GM12878 (cell line): ENCODE results near the gene PPM1J. TPM values are rescaled to one million over a fixed set of nuclear protein-coding genes. Genes with fewer than 3 reads are reported as not detected.

Experiments used
- ATAC-seq: fragments of 200-7000 bp; cut with Tn5 transposase; 3 replicates; pipeline ENCODE4 v1.9.1; 2020; ENCODE audit warnings: mild to moderate bottlenecking, moderate library complexity
- BruUV-seq: library from RNA; stranded (reverse); fragments of 400-500 nt; replicated peaks from 2 replicates; lab custom pipeline; 2021; lab: Mats Ljungman, UMichigan
- CTCF ChIA-PET: fragments of 300-600 bp; sonication (Branson Sonifier 250); formaldehyde crosslinking; extraction: SDS; loops from one replicate; lab custom pipeline; 2021; ENCODE audit warnings: inconsistent platforms; lab: Yijun Ruan, JAX
- POLR2A ChIA-PET: fragments of 350-600 bp; formaldehyde crosslinking; extraction: SDS; loops from one replicate; lab custom pipeline; 2021; ENCODE audit warnings: inconsistent platforms; lab: Charles Lee
- RAD21 ChIA-PET: fragments of 300-600 bp; sonication (Branson Sonifier 250); formaldehyde crosslinking; loops from one replicate; lab custom pipeline; 2023; ENCODE audit warnings: antibody characterized with exemption; ENCODE audit not compliant: unreplicated experiment; lab: Charles Lee
- SMC1A ChIA-PET: fragments of 300-600 bp; sonication (Branson Sonifier 250); formaldehyde crosslinking; loops from one replicate; lab custom pipeline; 2023; ENCODE audit not compliant: unreplicated experiment, uncharacterized antibody; lab: Charles Lee
- DNase-seq: peaks from one replicate; pipeline ENCODE4 v3.0.0-alpha.2; 2011; ENCODE audit warnings: low read depth, low spot score
- FAIRE-seq: peaks from 3 replicates; lab custom pipeline; 2011; peaks lifted over from hg19 to GRCh38; lab: Jason Lieb, UNC
- H2AFZ ChIP-seq: 2 replicates; pipeline ENCODE4 v1.6.0; 2011; ENCODE audit warnings: low read depth, low read length, control low read depth; ENCODE audit not compliant: control insufficient read depth
- H3K27ac ChIP-seq: 2 replicates; pipeline ENCODE4 v1.5.1; 2011; ENCODE audit warnings: control low read depth; ENCODE audit not compliant: control insufficient read depth, insufficient read depth
- H3K27me3 ChIP-seq, 2 experiments: replicated peaks in 1 of 2; 2 replicates each; pipeline versions ENCODE4 v1.6.0 to v1.6.1; 2011; ENCODE audit warnings: low read length in 1 of 2; ENCODE audit not compliant: control insufficient read depth in 2 of 2, insufficient read depth in 2 of 2
- H3K36me3 ChIP-seq, 2 experiments: 2 replicates each; pipeline ENCODE4 v1.5.1; 2011; ENCODE audit warnings: low read length in 1 of 2; ENCODE audit not compliant: control insufficient read depth in 2 of 2, insufficient read depth in 2 of 2
- H3K4me1 ChIP-seq: 2 replicates; pipeline ENCODE4 v1.6.1; 2011; ENCODE audit warnings: mild to moderate bottlenecking, low read length, moderate library complexity, mixed read lengths; ENCODE audit not compliant: control insufficient read depth, insufficient read depth
- H3K4me2 ChIP-seq: 2 replicates; pipeline ENCODE4 v1.6.0; 2011; ENCODE audit warnings: control low read depth; ENCODE audit not compliant: control insufficient read depth, insufficient read depth
- H3K4me3 ChIP-seq: fragments of 200-600 bp; sonication (generic); 2 replicates; pipeline ENCODE4 v1.5.1; 2016
- H3K79me2 ChIP-seq: 2 replicates; pipeline ENCODE4 v1.6.0; 2011; ENCODE audit warnings: low read length; ENCODE audit not compliant: control insufficient read depth, insufficient read depth
- H3K9ac ChIP-seq: 2 replicates; pipeline ENCODE4 v1.8.0; 2011; ENCODE audit warnings: low read length, control low read depth, mixed read lengths; ENCODE audit not compliant: control insufficient read depth, insufficient read depth
- H3K9me3 ChIP-seq: replicated peaks from 3 replicates; pipeline ENCODE4 v1.5.1; 2011; ENCODE audit warnings: mild to moderate bottlenecking, low read length; ENCODE audit not compliant: control insufficient read depth, insufficient read depth
- H4K20me1 ChIP-seq: 2 replicates; pipeline ENCODE4 v1.6.0; 2011; ENCODE audit not compliant: control insufficient read depth, insufficient read depth
- CHD1 ChIP-seq: IDR thresholded peaks from 2 replicates; pipeline ENCODE4 v1.6.1; 2012; ENCODE audit warnings: low read depth, low read length, improper control_type of control experiment
- DPF2 ChIP-seq: fragments of 450-650 bp; IDR thresholded peaks from 2 replicates; pipeline ENCODE4 v1.6.1; 2017; ENCODE audit warnings: mild to moderate bottlenecking
- EP300 ChIP-seq, 2 experiments: fragments of 150-350 bp in 1 of 2; IDR thresholded peaks; 2 replicates each; pipeline ENCODE4 v1.6.1; 2011 to 2012; ENCODE audit warnings: low read depth in 2 of 2, low read length in 2 of 2, borderline replicate concordance in 1 of 2, improper control_type of control experiment in 1 of 2, inconsistent platforms in 1 of 2; ENCODE audit not compliant: control insufficient read depth in 1 of 2
- IRF3 ChIP-seq: fragments of 450-650 bp; IDR thresholded peaks from 2 replicates; pipeline ENCODE4 v1.6.1; 2014; ENCODE audit warnings: mild to moderate bottlenecking
- MEF2B ChIP-seq: fragments of 450-650 bp; IDR thresholded peaks from 2 replicates; pipeline ENCODE4 v1.6.1; 2018; ENCODE audit warnings: mild to moderate bottlenecking, moderate library complexity; ENCODE audit not compliant: partially characterized antibody, poor library complexity, severe bottlenecking
- NFYA ChIP-seq: IDR thresholded peaks from 2 replicates; pipeline ENCODE4 v1.6.1; 2011; ENCODE audit warnings: low read depth, mild to moderate bottlenecking, low read length, improper control_type of control experiment, borderline replicate concordance
- RAD21 ChIP-seq: IDR thresholded peaks from 2 replicates; pipeline ENCODE4 v1.6.1; 2011; ENCODE audit warnings: mild to moderate bottlenecking, low read depth, low read length, moderate library complexity; ENCODE audit not compliant: insufficient read depth
- RBBP5 ChIP-seq: fragments of 200-600 bp; sonication (generic); conservative IDR thresholded peaks from 2 replicates; pipeline ENCODE4 v1.6.1; 2016
- SMC3 ChIP-seq: IDR thresholded peaks from 2 replicates; pipeline ENCODE4 v1.6.1; 2011; ENCODE audit warnings: low read length, improper control_type of control experiment, borderline replicate concordance
- SREBF2 ChIP-seq: IDR thresholded peaks from 2 replicates; pipeline ENCODE4 v1.6.1; 2012; ENCODE audit warnings: mild to moderate bottlenecking, low read length
- TAF1 ChIP-seq: IDR thresholded peaks from 2 replicates; pipeline ENCODE4 v1.6.1; 2011; ENCODE audit warnings: mild to moderate bottlenecking, low read depth, low read length, borderline replicate concordance
- TARDBP ChIP-seq: IDR thresholded peaks from 2 replicates; pipeline ENCODE4 v1.6.1; 2016; ENCODE audit warnings: borderline replicate concordance
- WRNIP1 ChIP-seq: IDR thresholded peaks from 2 replicates; pipeline ENCODE4 v1.6.1; 2011; ENCODE audit warnings: low read depth, low read length, improper control_type of control experiment, borderline replicate concordance
- ZNF207 ChIP-seq: fragments of 450-650 bp; IDR thresholded peaks from 2 replicates; pipeline ENCODE4 v1.6.1; 2014; ENCODE audit warnings: antibody characterized with exemption, mild to moderate bottlenecking, borderline replicate concordance
- WGBS: methylation state at CpG from one replicate; pipeline ENCODE4 v1.1.6; 2016; ENCODE audit warnings: low lambda C conversion rate; ENCODE audit not compliant: insufficient replicate concordance, insufficient coverage; ENCODE audit errors: missing lambda C conversion rate; 5-methylcytosine and 5-hydroxymethylcytosine counted together
- in situ Hi-C: fragments of 300-500 bp; cut with MboI; formaldehyde crosslinking; loops from 9 replicates; pipeline ENCODE4 v1.14.3; 2018; ENCODE audit warnings: mixed read lengths
- intact Hi-C: fragments of 100-400 bp; cut with micrococcal nuclease; formaldehyde crosslinking; loops from one replicate; pipeline ENCODE4 v1.14.2; 2022; ENCODE audit not compliant: unreplicated experiment
- polyA plus RNA-seq, 11 experiments: library from polyadenylated mRNA; depleted of rRNA in 4 of 11; unstranded in 6 of 11; stranded (reverse) in 5 of 11; fragments of >200 nt; fragmentation: Nextera tagmentation in 4 of 11; fragmentation: Illumina TruSeq in 1 of 11; extraction: Ambion mirVana in 4 of 11; extraction: Trizol in 1 of 11; gene quantifications; 1 replicate in 1 of 11; 2 replicates in 10 of 11; pipeline versions ENCODE4 v1.2.1 to v1.2.3, GENCODE V29; 2011 to 2016; ENCODE audit warnings: inconsistent platforms in 2 of 11, missing spikeins in 2 of 11, low read depth in 1 of 11
- total RNA-seq, 4 experiments: library from RNA; depleted of rRNA in 3 of 4; stranded (reverse); fragments of >200 nt in 3 of 4; fragmentation: Illumina TruSeq in 1 of 4; extraction: Trizol in 1 of 4; gene quantifications; 2 replicates each; pipeline versions ENCODE4 v1.2.1 to v1.2.3, GENCODE V29; 2013 to 2021
- TF ChIP-seq, protein P1 (sequence below): fragments of 450-650 bp; IDR thresholded peaks from 2 replicates; pipeline ENCODE4 v1.6.1; 2017; ENCODE audit warnings: mild to moderate bottlenecking, moderate library complexity
- TF ChIP-seq, protein P2 (sequence below): IDR thresholded peaks from 2 replicates; pipeline ENCODE4 v1.6.1; 2012; ENCODE audit warnings: low read depth, low read length, improper control_type of control experiment

PPM1J gene
- total and polyA plus RNA-seq, 10 of the 15 experiments (the other 5 are each of a cell fraction or from before 2014, with no cell fraction given): 0.07 to 1.8 (median 0.59) TPM; not detected in 1

- TF ChIP-seq EP300 (IDR thresholded peaks at IDR 0.05; ENCODE audit: borderline replicate concordance in 1 of 2, control insufficient read depth in 1 of 2, low read depth in 2 of 2, low read length in 2 of 2) (peak in 1 of 2 experiments; percentile 13; a peak in 1 of 4 replicates), MEF2B (peak; percentile 76), CHD1 (no peak), SREBF2 (no peak)
- TF ChIP-seq, all 136 proteins: peak for 30
These were observed 10.1 kb downstream of the PPM1J start (continued) for GRCh38 chr1:112704934-112705627.

DNA sequence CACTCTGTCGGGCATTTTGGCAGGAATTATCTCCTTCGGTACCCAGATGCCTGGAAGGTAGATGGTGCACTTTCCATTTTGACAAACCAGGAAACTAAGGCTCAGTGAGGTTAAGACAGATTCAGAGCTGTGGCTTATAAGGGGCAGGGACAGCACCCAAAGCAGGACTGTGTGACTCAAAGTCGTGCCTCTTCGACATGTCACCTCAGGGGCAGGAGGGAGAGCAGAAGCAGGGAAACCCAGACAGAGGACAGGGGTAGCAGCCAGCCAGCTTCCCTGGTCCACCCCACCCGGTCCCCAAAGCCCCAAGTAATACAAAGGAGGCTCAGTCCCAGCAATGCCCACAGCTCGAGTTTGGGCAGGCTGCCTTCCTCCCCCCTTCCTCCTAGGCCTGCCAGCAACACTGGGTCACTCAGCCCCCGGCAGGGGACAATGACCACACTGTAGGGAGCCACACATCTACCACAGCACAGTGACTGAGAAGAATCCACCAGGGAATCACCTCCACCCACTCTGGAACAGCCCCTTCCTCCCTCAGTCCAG lies 10.7 kb downstream of the PPM1J start:
- Histone ChIP-seq H3K9ac (peak overlapping the region; percentile 52), H2AFZ (peak overlapping the region; percentile 57), H3K27ac (peak overlapping the region; percentile 81), H3K4me3 (peak overlapping the region; percentile 68), H3K36me3 (peaks cover 0 to 14% of the 10 kb centered on the region in 2 experiments; a peak in 3 of 4 replicates), H3K4me2 (peak overlapping the region; percentile 96), H3K79me2 (peaks cover 33% of the 10 kb centered on the region), H4K20me1 (no peaks in the 10 kb centered on the region), H3K9me3 (no peaks in the 10 kb centered on the region), H3K4me1 (peaks cover 37% of the 10 kb centered on the region), H3K27me3 (no peaks in the 10 kb centered on the region)
- ChIA-PET POLR2A (interaction anchor here (0.5 to 3.6 kb wide), 16 partner anchors 9 to 1112 kb away, joined by 3 to 26 read pairs (median 6); partner anchors contain the start of genes CAPZA1, MOV10, PPM1J and ST7L), SMC1A (interaction anchor here (0.5 to 4.0 kb wide), 20 partner anchors 11 to 313 kb away, joined by 3 to 28 read pairs (median 4); partner anchors contain the start of genes MOV10, PPM1J and ST7L), CTCF (interaction anchor here (0.5 to 5.6 kb wide), 11 partner anchors 11 to 369 kb away, joined by 3 to 48 read pairs (median 3); partner anchors contain the start of genes LRIG2, MOV10 and PPM1J), RAD21 (interaction anchor here (0.6 to 4.1 kb wide), 14 partner anchors 11 to 313 kb away, joined by 3 to 42 read pairs (median 8); partner anchors contain the start of genes CTTNBP2NL, MOV10, PPM1J and ST7L)
- in situ Hi-C loops (no loop called here), intact Hi-C loops (no loop called here)
- DNase-seq: no peak
- no TSS peak for BruUV-seq
- peak; percentile 6 for ATAC-seq
- no peak for FAIRE-seq
- WGBS: 16% methylated on average over 7 of the region's 7 CpGs
- TF ChIP-seq, protein P1, sequence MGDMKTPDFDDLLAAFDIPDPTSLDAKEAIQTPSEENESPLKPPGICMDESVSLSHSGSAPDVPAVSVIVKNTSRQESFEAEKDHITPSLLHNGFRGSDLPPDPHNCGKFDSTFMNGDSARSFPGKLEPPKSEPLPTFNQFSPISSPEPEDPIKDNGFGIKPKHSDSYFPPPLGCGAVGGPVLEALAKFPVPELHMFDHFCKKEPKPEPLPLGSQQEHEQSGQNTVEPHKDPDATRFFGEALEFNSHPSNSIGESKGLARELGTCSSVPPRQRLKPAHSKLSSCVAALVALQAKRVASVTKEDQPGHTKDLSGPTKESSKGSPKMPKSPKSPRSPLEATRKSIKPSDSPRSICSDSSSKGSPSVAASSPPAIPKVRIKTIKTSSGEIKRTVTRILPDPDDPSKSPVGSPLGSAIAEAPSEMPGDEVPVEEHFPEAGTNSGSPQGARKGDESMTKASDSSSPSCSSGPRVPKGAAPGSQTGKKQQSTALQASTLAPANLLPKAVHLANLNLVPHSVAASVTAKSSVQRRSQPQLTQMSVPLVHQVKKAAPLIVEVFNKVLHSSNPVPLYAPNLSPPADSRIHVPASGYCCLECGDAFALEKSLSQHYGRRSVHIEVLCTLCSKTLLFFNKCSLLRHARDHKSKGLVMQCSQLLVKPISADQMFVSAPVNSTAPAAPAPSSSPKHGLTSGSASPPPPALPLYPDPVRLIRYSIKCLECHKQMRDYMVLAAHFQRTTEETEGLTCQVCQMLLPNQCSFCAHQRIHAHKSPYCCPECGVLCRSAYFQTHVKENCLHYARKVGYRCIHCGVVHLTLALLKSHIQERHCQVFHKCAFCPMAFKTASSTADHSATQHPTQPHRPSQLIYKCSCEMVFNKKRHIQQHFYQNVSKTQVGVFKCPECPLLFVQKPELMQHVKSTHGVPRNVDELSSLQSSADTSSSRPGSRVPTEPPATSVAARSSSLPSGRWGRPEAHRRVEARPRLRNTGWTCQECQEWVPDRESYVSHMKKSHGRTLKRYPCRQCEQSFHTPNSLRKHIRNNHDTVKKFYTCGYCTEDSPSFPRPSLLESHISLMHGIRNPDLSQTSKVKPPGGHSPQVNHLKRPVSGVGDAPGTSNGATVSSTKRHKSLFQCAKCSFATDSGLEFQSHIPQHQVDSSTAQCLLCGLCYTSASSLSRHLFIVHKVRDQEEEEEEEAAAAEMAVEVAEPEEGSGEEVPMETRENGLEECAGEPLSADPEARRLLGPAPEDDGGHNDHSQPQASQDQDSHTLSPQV: no peak
- no peak for TF ChIP-seq WRNIP1
- TF ChIP-seq NFYA: no peak
- 0 out of 2 replicates have a peak, but pooled peaks have one; percentile 35 for TF ChIP-seq TARDBP
- TF ChIP-seq SMC3: no peak
- TF ChIP-seq, protein P2, sequence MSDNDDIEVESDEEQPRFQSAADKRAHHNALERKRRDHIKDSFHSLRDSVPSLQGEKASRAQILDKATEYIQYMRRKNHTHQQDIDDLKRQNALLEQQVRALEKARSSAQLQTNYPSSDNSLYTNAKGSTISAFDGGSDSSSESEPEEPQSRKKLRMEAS: no peak
- TF ChIP-seq ZNF207: no peak
- TF ChIP-seq TAF1: no peak
- no peak for TF ChIP-seq RBBP5
- TF ChIP-seq RAD21: no peak
- TF ChIP-seq IRF3: no peak
- TF ChIP-seq DPF2: no peak
